Coronary artery (tissue), 2 donors: ENCODE results near the gene PRDM2.

Experiments
- DNase-seq: peaks from one replicate; pipeline ENCODE4 v3.0.0-alpha.2; 2017; ENCODE audit warnings: low spot score
- H3K27ac ChIP-seq, 2 donors: fragments of 200-600 bp; sonication (generic); one replicate each; pipeline ENCODE4 v1.5.1; 2016 to 2019
- H3K4me3 ChIP-seq: fragments of 200-600 bp; sonication (generic); 2 replicates; pipeline ENCODE4 v1.5.1; 2016; ENCODE audit warnings: mild to moderate bottlenecking, moderate library complexity
- TF ChIP-seq, protein P1 (sequence below): fragments of 200-600 bp; sonication (generic); IDR thresholded peaks from one replicate; pipeline ENCODE4 v1.5.1; 2019; ENCODE audit warnings: antibody characterized with exemption

The PRDM2 gene

GRCh38 chr1:13819642-13820041 lies 119.7 kb downstream of the PRDM2 start:
- TF ChIP-seq, protein P1, sequence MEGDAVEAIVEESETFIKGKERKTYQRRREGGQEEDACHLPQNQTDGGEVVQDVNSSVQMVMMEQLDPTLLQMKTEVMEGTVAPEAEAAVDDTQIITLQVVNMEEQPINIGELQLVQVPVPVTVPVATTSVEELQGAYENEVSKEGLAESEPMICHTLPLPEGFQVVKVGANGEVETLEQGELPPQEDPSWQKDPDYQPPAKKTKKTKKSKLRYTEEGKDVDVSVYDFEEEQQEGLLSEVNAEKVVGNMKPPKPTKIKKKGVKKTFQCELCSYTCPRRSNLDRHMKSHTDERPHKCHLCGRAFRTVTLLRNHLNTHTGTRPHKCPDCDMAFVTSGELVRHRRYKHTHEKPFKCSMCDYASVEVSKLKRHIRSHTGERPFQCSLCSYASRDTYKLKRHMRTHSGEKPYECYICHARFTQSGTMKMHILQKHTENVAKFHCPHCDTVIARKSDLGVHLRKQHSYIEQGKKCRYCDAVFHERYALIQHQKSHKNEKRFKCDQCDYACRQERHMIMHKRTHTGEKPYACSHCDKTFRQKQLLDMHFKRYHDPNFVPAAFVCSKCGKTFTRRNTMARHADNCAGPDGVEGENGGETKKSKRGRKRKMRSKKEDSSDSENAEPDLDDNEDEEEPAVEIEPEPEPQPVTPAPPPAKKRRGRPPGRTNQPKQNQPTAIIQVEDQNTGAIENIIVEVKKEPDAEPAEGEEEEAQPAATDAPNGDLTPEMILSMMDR = no peak
- Histone ChIP-seq H3K4me3 (no peak overlapping the region), H3K27ac (no peak overlapping the region)
- DNase-seq = peak; percentile 49

DNA sequence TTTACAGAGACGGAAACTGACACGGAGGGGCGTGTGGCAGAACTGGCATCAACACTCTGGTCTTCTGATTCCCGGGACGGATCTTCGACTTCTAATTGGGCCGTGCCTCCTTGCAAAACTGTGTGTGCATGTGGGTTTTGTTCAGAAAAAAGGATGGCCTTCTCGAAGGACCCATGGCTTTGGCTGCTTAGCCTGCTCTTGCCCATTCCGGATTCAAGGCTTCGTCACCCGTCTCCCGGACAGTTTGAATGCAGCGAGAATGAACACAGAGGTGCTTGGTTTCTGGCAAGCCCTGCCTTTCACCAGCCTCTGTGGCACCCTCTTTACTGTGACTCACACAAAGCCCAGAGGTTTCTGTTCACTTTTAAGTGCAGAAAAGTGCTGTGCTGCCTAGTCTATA lies 120.1 kb downstream of the PRDM2 start:
- DNase-seq = peak; percentile 36
- Histone ChIP-seq H3K27ac (no peak overlapping the region), H3K4me3 (no peak overlapping the region)
- TF ChIP-seq, protein P1 = no peak

- Histone ChIP-seq H3K27ac (no peak overlapping the region), H3K4me3 (no peak overlapping the region)
- peak; percentile 62 for DNase-seq
- TF ChIP-seq, protein P1 = no peak
Measured at GRCh38 chr1:13820456-13820855, 120.5 kb downstream of the PRDM2 start.

GRCh38 chr1:13823126-13823880 lies 123.3 kb downstream of the PRDM2 start:
- TF ChIP-seq, protein P1 = no peak

DNA sequence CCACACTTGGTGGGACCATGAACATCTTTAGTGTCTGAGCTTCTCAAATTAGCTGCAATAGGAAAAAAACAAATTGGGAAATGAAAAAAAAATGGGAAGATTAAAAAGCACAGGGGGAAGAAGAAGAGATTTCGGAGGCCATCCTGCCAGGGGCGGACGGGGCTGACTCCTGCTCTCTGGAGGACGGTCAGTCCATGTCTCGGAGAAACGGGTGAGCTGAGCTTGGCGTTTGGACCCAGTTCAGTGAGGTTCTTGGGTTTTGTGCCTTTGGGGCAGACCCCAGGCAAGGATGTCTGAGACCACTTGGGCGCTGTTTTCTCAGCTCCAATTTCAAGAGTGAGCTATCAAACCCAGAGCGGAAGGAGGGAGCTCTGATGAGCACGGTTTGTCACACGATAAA lies 123.9 kb downstream of the PRDM2 start:
- no peak overlapping the region for H3K4me3 ChIP-seq
- peak; percentile 19 for DNase-seq
- TF ChIP-seq, protein P1 = no peak
- H3K27ac ChIP-seq = no peak overlapping the region

More at GRCh38 chr1:13823126-13823880, 123.3 kb downstream of the PRDM2 start:
- H3K4me3 ChIP-seq = no peak overlapping the region
- peak; percentile 61 for DNase-seq
- H3K27ac ChIP-seq = no peak overlapping the region

DNA sequence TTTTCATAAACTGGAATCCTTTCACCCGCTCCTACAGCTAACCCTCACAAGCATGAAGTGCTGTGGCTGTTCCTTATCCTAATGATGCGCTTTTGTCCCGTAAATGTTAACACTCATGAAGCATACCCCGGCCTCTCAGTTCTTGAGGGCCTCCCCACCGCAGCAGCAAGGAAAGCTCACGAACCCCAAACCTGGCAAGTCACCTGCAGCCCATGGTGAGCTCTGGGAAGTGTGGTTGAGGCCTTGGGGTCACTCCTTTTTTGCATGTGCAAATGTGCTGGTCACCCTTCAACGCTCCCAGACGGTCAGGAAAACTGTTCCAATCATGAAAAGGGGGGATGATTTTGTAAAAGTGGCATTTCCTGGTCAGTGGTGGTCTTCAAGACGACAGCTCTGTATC lies 124.6 kb downstream of the PRDM2 start:
- H3K4me3 ChIP-seq = no peak overlapping the region
- H3K27ac ChIP-seq = no peak overlapping the region
- DNase-seq = peak; percentile 43
- TF ChIP-seq, protein P1 = no peak

DNA sequence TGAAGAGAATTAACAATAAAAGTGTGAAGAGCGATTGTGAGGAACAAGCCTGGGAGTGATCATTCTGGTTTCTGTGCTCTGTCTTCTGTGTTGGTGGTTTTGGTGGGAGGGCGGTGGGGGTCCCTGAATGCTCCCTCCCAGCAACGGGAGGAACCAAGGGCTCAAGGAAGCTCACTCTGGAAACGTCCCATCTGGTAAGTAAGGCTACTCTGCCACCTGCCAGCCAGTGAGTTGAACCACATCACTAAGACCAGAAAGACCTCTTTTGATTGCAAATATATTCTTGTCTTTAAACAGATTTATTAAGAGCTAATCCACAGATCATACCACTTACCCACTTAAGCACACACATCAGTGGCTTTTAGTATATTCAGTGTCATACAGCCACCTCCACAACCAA lies 125.0 kb downstream of the PRDM2 start:
- no peak overlapping the region for H3K27ac ChIP-seq
- TF ChIP-seq, protein P1 = no peak
- DNase-seq = peak; percentile 53
- H3K4me3 ChIP-seq = no peak overlapping the region
